NCI-H748 (cell line): ENCODE results near the gene IPO7.
A peak's percentile ranks its signal among the peaks of the same experiment; 100 is the strongest.
"Not testable (repeated sequence)": the region's sequence is repeated elsewhere in the genome, so short reads cannot be mapped to it uniquely, and the experiment has no call there.

ENCODE experiments used
- DNase-seq: peaks from one replicate; lab custom pipeline; 2025; ENCODE audit not compliant: unreplicated experiment; lab: John Stamatoyannopoulos, UW

The IPO7 gene

DNA sequence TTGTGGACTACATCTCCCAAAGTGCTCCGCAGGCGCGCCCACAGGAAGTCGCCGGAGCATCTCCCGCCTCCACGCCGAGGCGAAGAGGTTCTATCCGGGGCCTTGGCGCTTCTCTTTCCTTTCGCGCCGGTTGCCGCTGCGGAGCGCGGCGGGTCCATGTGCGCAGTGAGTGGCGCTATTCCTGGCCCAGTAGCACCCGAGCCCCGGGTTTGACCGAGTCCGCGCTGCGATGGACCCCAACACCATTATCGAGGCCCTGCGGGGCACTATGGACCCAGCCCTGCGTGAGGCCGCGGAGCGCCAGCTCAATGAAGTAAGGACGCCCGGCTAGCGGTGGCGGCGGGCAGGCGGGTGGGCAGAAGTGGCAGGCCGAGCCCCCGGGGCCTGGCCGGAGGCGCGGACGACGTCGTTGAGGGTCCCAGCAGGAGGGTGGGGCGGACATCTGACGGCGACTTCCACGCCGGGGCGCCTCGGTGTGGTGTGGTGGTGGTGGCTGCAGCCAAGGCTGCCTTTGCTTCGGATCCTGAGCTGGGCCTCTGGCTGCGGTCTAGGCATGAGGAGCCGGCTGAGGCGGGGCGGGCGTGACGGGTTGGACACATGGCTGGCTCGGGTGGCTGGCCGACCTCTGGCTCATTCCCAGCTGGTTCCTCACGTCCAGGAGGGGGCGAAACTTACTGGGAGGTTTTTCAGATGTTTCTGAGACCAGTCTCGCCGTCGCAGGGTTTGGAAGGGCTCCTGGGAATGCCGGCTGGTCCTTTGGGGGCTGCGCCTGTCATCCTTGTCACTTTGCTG, at the start of gene IPO7:
TSS of gene IPO7 (plus strand) at position 118 of the 792 bp plus-strand sequence. CDS start at position 230, 112 bp downstream.
- DNase-seq = peak; percentile 94

DNA sequence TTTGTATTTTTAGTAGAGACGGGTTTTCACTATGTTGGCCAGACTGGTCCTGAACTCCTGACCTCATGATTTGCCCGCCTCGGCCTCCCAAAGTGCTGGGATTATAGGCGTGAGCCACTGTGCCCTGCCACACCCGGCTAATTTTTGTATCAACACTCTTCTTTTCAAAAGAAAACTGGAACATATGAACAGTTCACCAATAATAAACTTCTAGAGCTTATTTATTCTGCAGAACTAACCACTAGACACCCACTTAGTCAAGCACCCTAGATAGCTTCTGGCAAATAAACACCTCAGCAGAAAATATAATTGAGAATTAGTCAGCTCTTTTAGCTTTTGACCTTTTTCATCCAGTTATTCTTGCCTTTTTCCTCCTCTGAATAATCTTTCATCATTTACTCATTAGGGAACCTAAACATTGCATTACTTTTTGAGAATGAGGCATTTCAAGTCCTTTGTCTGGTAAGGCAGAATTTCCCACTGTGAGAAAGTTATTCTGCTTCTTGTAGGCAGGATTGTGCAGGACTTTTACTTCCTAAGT, 42.7 kb upstream of the IPO7 start:
- DNase-seq = no peak

- DNase-seq = no peak
These were observed 40.3 kb upstream of the IPO7 start for GRCh38 chr11:9344061-9344680.

GRCh38 chr11:9347100-9347499, 37.4 kb upstream of the IPO7 start:
- DNase-seq = no peak

DNA sequence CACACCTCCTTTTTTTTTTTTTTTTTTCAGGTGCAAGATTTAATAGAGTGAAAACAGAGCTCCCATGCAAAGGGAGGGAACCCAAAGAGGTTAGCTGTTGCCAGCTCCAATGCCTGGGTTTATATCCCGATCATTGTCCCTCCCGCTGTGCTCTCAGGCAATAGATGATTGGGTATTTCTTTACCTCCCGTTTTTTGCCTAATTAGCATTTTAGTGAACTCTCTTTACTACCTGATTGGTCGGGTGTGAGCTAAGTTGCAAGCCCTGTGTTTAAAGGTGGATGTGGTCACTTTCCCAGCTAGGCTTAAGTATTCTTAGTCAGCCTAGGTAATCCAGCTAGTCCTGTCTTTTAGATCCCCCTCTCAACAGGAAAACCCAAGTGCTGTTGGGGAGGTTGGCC, 36.7 kb upstream of the IPO7 start:
- DNase-seq = not testable (repeated sequence)

- no peak for DNase-seq
These were observed 33.1 kb upstream of the IPO7 start for GRCh38 chr11:9351321-9351881.

GRCh38 chr11:9357041-9357440, 27.4 kb upstream of the IPO7 start:
- no peak for DNase-seq

- not testable (repeated sequence) for DNase-seq
These were observed 23.4 kb upstream of the IPO7 start for GRCh38 chr11:9360862-9361622.

- no peak for DNase-seq
These were observed 22.0 kb upstream of the IPO7 start for GRCh38 chr11:9362393-9362863.

DNA sequence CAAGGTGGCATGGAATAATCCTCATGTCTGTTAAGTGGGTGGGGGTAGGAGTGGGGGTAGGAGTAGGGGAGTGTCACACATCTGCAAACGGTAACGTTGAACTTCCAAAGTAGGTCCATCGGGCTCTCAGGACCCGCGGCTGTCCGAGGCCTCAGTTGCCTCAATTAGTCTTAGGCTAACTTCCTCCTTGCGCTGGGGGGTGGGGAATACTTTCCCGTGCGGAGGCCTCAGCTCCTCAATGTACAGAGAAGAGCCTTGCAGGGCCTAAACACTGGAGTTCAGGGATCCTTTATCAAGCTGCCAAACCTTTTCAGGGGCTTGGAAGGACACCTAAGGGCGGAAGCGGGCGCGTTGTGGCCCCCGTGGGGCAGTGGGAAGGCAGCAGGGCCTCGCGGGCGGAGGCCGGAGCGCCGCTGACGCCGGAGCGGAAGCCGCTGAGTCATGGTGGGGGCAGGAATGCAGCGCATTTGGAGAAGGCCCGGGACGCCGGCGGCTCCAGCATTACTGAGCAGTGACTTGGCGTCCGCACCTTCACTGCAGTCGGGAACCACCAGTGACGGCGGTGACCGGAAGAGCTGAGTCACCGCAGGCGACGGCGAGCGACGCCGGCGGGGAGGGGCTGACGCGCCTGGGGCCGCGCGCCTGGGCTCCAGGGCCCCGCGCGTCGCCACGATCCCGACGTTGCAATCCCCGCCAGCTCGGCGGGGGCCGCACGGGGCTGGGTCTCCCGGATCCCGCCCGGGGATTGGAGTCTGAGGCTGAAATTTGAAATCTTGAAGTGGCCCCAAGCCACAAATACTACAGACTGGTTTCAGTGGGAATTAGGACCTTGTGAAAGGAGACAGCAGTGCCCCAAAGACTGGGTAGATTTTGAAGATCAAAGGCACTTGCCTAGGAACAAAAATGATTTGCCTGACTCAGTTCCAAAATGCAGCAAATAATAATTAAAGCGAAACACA, 20.2 kb upstream of the IPO7 start:
- peak; percentile 92 for DNase-seq

DNA sequence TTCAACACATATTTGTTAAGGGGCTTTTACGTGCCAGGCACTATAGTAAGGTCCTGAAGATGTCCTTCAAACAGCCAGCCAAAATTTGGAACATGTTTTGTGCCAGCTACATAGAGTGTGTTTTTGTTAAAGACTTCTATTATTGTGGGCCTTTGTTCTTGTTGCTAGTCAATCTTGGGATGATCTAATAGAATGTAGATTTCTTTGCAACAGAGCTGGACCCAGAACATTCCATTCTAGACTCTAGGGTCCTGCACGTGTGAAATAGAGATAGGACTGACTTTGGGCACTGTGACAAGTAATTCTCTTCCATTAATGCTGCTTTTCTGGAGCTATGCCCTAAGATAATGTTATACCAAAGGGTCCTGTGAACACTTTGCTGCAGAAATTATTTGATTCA, 16.9 kb upstream of the IPO7 start:
- DNase-seq = no peak

DNA sequence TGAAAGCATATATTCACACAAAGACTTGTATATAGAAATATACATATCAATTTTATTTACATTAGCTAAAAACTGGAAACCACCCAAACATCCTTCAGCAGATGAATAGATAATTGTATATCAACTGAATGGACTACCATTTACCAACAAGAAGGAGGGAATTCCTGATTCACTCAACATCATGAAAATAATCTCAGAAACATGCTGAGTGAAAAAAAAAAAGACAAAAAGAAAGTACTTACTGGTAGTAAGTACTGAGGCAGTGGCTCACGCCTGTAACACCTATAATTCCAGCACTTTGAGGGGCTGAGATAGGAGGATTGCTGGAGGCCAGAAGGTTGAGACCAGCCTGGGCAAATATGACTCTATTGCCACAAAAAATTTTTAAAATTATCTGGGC, 7.4 kb upstream of the IPO7 start:
- DNase-seq = no peak

GRCh38 chr11:9379041-9379440, 5.4 kb upstream of the IPO7 start:
- no peak for DNase-seq

GRCh38 chr11:9380773-9381172, 3.7 kb upstream of the IPO7 start:
- DNase-seq = no peak

- no peak for DNase-seq
These were observed 961 bp downstream of the IPO7 start for GRCh38 chr11:9385327-9385899.

- no peak for DNase-seq
These were observed 1.6 kb downstream of the IPO7 start for GRCh38 chr11:9386086-9386485.

- DNase-seq = no peak
These were observed 2.4 kb downstream of the IPO7 start for GRCh38 chr11:9386901-9387300.

GRCh38 chr11:9396310-9396709, 11.9 kb downstream of the IPO7 start:
- no peak for DNase-seq

GRCh38 chr11:9396752-9397151, 12.3 kb downstream of the IPO7 start:
- no peak for DNase-seq
